Kasumi-1 (cell line): Measurements from ENCODE around the gene ZCCHC24.
"Not testable (repeated sequence)": the region's sequence is repeated elsewhere in the genome, so short reads cannot be mapped to it uniquely, and the experiment has no call there.

Source experiments
- DNase-seq, 2 experiments: peaks; one replicate each; lab custom pipeline; 2025; lab: John Stamatoyannopoulos, UW

ZCCHC24 gene

GRCh38 chr10:79472449-79472848 lies 27.0 kb upstream of the ZCCHC24 start:
- DNase-seq = no peak

- no peak for DNase-seq
These were observed 26.4 kb upstream of the ZCCHC24 start for GRCh38 chr10:79471776-79472175.

GRCh38 chr10:79470096-79470495 lies 24.7 kb upstream of the ZCCHC24 start:
- DNase-seq = no peak

- no peak for DNase-seq
These were observed 23.6 kb upstream of the ZCCHC24 start for GRCh38 chr10:79468841-79469585.

GRCh38 chr10:79468015-79468560 lies 22.7 kb upstream of the ZCCHC24 start:
- no peak for DNase-seq

- DNase-seq = no peak
These were observed 19.9 kb upstream of the ZCCHC24 start for GRCh38 chr10:79465341-79465740.

- no peak for DNase-seq
These were observed 18.4 kb upstream of the ZCCHC24 start for GRCh38 chr10:79463578-79464496.

GRCh38 chr10:79460687-79461086 lies 15.3 kb upstream of the ZCCHC24 start:
- no peak for DNase-seq

- no peak for DNase-seq
These were observed 13.8 kb upstream of the ZCCHC24 start for GRCh38 chr10:79459243-79459642.

GRCh38 chr10:79458483-79458882 lies 13.1 kb upstream of the ZCCHC24 start:
- no peak for DNase-seq

- no peak for DNase-seq
These were observed 11.9 kb upstream of the ZCCHC24 start for GRCh38 chr10:79457256-79457785.

- no peak for DNase-seq
These were observed 8.8 kb upstream of the ZCCHC24 start for GRCh38 chr10:79454259-79454658.

- DNase-seq = no peak
These were observed 8.0 kb upstream of the ZCCHC24 start for GRCh38 chr10:79453392-79453791.

- DNase-seq = no peak
These were observed 6.8 kb upstream of the ZCCHC24 start for GRCh38 chr10:79452174-79452611.

GRCh38 chr10:79451046-79451699 lies 5.7 kb upstream of the ZCCHC24 start:
- no peak for DNase-seq

- no peak for DNase-seq
These were observed 4.0 kb upstream of the ZCCHC24 start for GRCh38 chr10:79449181-79450146.

GRCh38 chr10:79448732-79449049 lies 3.3 kb upstream of the ZCCHC24 start:
- DNase-seq = no peak

GRCh38 chr10:79447911-79448731 lies 2.7 kb upstream of the ZCCHC24 start:
- no peak for DNase-seq

GRCh38 chr10:79447249-79447648 lies 1.8 kb upstream of the ZCCHC24 start:
- not testable (repeated sequence) for DNase-seq

- DNase-seq = no peak
These were observed 1.3 kb upstream of the ZCCHC24 start for GRCh38 chr10:79446758-79447084.
